Endothelial cell of umbilical vein (primary cell): ENCODE data around the gene PFDN1.
A peak's percentile ranks its signal among the peaks of the same experiment; 100 is the strongest.

Source experiments
- MYC ChIP-seq: IDR thresholded peaks from one replicate; pipeline ENCODE4 v1.6.1; 2011; ENCODE audit warnings: mild to moderate bottlenecking, low read depth, low read length
- POLR2A ChIP-seq: IDR thresholded peaks from 2 replicates; pipeline ENCODE4 v1.6.1; 2012; ENCODE audit warnings: low read depth, mild to moderate bottlenecking, control low read depth, low read length
- TF ChIP-seq, protein P1 (sequence below), 2 donors: IDR thresholded peaks; 1 replicate in 1 of 2; 2 replicates in 1 of 2; pipeline ENCODE4 v1.5.1; 2011; ENCODE audit warnings: low read length in 2 of 2, mild to moderate bottlenecking in 2 of 2, moderate library complexity in 2 of 2, control low read depth in 1 of 2, inconsistent platforms in 1 of 2, low read depth in 1 of 2; ENCODE audit not compliant: insufficient read depth in 1 of 2; ENCODE audit errors: extremely low read depth in 1 of 2
- TF ChIP-seq, protein P2 (sequence below): IDR thresholded peaks from 2 replicates; pipeline ENCODE4 v1.6.1; 2011; ENCODE audit not compliant: insufficient read depth, insufficient read length

DNA sequence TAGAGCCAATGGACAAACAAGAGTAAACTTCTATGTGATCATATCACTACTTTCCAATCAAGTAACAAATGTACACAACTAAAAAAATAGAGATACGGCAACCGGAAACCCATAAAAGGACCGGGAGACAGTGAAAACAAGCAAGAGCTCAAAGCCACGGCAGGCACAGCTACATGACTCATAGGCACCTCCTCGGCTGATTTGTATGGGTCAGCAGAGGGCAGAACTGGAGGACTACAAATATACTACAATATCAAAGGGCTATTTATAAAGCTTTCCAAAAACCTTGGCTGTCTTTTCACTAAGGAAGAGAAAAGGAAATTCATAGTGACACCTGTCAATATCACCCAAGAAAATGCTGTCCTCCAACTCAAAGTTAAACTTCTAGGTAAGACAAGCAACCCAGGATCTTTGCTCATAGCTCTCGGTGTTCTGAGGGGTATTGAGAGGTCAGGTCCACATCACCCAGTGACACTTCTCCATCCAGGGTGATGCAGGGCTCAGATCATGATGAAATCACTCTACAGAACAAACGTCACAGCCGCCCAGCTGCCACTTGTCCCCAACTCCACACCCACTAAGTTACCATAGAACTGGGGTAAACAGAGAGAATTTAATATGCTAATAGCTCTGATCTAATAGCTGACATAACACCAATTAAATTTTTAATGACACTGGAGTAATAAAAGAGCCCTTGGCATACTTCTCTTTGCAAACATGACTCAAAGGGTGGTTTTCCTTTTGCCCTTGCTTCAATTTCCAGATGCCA is 41.3 kb downstream of the PFDN1 start:
- TF ChIP-seq POLR2A (peak; percentile 53), MYC (no peak)
- TF ChIP-seq, protein P1, sequence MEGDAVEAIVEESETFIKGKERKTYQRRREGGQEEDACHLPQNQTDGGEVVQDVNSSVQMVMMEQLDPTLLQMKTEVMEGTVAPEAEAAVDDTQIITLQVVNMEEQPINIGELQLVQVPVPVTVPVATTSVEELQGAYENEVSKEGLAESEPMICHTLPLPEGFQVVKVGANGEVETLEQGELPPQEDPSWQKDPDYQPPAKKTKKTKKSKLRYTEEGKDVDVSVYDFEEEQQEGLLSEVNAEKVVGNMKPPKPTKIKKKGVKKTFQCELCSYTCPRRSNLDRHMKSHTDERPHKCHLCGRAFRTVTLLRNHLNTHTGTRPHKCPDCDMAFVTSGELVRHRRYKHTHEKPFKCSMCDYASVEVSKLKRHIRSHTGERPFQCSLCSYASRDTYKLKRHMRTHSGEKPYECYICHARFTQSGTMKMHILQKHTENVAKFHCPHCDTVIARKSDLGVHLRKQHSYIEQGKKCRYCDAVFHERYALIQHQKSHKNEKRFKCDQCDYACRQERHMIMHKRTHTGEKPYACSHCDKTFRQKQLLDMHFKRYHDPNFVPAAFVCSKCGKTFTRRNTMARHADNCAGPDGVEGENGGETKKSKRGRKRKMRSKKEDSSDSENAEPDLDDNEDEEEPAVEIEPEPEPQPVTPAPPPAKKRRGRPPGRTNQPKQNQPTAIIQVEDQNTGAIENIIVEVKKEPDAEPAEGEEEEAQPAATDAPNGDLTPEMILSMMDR (IDR thresholded peaks at IDR 0.05; ENCODE audit: extremely low read depth in 1 of 2, insufficient read depth in 1 of 2, low read depth in 1 of 2, low read length in 2 of 2): no peak
- TF ChIP-seq, protein P2, sequence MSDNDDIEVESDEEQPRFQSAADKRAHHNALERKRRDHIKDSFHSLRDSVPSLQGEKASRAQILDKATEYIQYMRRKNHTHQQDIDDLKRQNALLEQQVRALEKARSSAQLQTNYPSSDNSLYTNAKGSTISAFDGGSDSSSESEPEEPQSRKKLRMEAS: no peak
